ENCODE measurements around the gene TBC1D32.
"Not testable (repeated sequence)": the region's sequence is repeated elsewhere in the genome, so short reads cannot be mapped to it uniquely, and the experiment has no call there.

TBC1D32 gene

GRCh38 chr6:121223212-121223611 lies 111.1 kb downstream of the TBC1D32 start:
- in situ Hi-C loops (cut with HindIII; ENCODE audit: low sequenced_read_pairs) = no loop called here

- in situ Hi-C loops (cut with HindIII; ENCODE audit: low sequenced_read_pairs) = no loop called here
Observed at GRCh38 chr6:121222656-121223055, 111.6 kb downstream of the TBC1D32 start.

- in situ Hi-C loops (cut with HindIII; ENCODE audit: low sequenced_read_pairs) = no loop called here
Observed at GRCh38 chr6:121216928-121217327, 117.4 kb downstream of the TBC1D32 start.

GRCh38 chr6:121213341-121213740 lies 120.9 kb downstream of the TBC1D32 start:
- in situ Hi-C loops (cut with HindIII; ENCODE audit: low sequenced_read_pairs) = not testable (repeated sequence)

DNA sequence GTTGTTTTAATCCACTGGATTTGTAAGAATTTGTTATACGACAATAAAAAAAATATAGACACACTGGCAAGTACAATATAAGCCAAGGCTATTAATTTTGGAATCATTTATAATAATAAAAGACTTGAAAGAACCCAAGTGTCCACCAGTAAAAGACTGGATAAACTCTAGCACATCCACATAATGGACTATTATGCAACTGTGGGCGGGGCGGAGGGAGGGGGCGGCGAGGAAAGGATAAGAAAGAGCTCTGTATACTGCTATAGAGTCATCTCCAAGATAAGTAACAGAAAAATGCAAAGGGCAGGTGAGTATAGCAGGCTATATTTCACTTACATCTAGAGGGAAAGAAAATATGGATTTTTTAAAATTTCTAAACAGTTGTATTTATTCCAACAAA lies 123.3 kb downstream of the TBC1D32 start:
- in situ Hi-C loops (cut with HindIII; ENCODE audit: low sequenced_read_pairs) = no loop called here

DNA sequence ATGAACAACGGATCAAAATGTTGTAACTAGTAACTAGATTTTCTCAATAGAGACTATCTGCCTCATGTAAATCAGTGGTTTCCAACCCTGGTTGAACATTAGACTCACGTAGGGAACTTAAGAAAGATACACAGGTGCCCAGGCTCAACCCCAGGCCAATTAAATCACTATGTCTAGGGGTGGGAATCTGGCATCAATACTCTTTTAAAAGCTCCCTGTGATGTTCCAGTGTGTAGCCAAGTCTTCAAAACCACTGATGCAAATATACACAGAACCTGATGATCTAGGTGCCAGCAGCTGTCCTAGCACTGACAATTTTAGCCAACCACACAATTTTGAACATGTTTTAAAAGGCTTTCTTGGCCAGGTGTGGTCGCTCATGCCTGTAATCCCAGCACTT lies 128.7 kb downstream of the TBC1D32 start:
- in situ Hi-C loops (cut with HindIII; ENCODE audit: low sequenced_read_pairs) = no loop called here

DNA sequence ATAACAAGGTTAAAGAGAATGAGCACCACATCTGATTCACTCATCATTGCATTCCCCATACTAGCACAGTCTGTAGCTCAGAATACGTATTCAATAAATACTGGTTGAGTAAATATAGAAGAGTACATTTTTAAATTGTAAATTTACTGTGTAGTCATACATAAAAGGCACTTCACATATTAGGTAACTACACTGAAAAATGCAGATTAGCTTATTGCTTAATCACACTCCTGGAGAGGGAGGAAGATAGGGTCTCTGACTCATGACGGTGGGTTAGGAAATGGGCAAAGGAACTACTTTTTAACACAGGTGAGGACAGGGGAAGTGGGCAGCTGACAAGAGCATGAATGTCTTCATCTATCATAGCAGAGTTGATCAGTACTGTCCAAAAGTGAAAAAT lies 133.2 kb downstream of the TBC1D32 start:
- in situ Hi-C loops (cut with HindIII; ENCODE audit: low sequenced_read_pairs) = no loop called here

DNA sequence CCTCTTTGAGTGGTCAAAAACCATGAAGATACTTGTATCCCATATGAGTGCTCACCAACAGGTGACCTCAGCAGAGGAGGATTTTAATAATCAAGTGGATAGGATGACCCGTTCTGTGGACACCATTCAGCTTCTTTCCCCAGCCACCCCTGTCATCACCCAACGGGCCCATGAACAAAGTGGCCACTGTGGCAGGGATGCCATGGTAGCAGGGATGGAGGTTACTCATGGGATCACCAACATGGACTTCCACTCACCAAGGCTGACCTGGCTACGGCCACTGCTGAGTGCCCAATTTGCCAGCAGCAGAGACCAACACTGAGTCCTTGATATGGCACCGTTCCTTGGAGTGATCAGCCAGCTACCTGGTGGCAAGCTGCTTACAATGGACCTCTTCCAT lies 138.2 kb downstream of the TBC1D32 start:
- in situ Hi-C loops (cut with HindIII; ENCODE audit: low sequenced_read_pairs) = not testable (repeated sequence)

DNA sequence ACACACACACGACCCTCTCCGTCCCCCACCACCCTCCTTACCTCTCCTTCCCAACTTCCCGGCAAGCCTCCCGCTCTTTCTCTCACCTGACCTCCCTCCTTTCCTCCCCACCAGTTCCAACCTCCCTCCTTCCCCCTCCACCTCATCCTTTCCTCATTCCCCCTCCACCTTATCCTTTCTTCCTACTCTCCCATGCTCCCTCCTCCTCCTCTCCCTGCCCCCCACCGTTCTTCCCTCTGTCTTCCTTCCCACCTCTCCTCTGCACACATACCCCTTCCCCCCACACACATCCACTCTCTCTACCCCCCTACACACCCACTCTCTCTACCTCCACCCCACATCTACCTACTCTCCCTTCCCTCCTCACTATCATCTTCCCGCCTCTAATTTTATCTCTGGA lies 144.2 kb downstream of the TBC1D32 start:
- in situ Hi-C loops (cut with HindIII; ENCODE audit: low sequenced_read_pairs) = no loop called here

DNA sequence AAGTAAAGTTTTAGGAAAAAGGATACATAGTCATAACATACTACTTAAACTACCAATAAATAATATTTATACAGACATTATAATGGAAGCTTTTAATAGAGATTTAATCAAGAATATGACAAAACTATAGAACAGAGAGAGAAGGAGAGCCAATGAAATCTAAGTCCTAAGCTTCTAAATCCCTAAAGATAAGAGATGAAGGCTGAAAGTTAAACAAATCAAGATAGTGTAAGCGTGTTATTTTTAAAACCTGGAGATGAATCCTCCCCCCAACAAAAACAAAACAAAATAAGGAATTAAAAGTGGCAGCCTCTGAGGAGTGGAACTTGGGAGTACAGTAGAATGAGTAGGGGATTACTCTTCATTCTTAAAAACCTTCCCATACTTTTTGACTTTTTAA lies 145.9 kb downstream of the TBC1D32 start:
- in situ Hi-C loops (cut with HindIII; ENCODE audit: low sequenced_read_pairs) = no loop called here

- in situ Hi-C loops (cut with HindIII; ENCODE audit: low sequenced_read_pairs) = no loop called here
Observed at GRCh38 chr6:121187833-121188200, 146.5 kb downstream of the TBC1D32 start.

DNA sequence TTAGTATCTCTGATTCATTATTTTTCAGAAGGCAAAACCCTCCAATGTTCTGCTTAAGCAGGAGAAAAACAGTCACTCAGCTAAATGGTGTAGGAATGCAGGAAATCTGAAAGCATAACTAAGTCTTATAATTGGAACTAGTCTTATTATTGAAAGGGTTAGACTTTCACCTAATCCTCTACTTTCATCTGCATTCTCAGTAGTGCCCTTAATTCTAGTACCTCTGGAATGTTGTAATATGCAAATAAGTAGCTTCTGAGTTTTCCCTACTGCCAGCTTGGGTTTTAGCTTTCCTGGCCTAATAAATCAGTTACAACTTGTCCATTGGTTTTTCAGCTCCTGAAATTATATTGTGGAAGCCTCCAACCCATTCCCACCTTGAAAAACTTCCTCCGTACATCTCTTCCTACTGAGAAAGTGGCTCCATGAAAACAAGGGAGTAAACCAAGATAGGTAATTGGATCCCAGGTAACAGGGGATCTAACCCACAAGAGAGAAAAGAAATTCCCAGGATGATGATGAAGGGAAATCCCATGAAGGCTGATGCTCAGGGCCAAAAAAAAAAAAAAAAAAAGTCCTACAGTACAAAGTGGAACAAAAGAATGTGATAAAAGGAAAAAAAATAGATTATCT lies 147.0 kb downstream of the TBC1D32 start:
- in situ Hi-C loops (cut with HindIII; ENCODE audit: low sequenced_read_pairs) = no loop called here

GRCh38 chr6:121183742-121184141 lies 150.5 kb downstream of the TBC1D32 start:
- in situ Hi-C loops (cut with HindIII; ENCODE audit: low sequenced_read_pairs) = no loop called here

GRCh38 chr6:121175827-121176226 lies 158.5 kb downstream of the TBC1D32 start:
- in situ Hi-C loops (cut with HindIII; ENCODE audit: low sequenced_read_pairs) = no loop called here

GRCh38 chr6:121172451-121172850 lies 161.8 kb downstream of the TBC1D32 start:
- in situ Hi-C loops (cut with HindIII; ENCODE audit: low sequenced_read_pairs) = not testable (repeated sequence)

- in situ Hi-C loops (cut with HindIII; ENCODE audit: low sequenced_read_pairs) = no loop called here
Observed at GRCh38 chr6:121171879-121172278, 162.4 kb downstream of the TBC1D32 start.

DNA sequence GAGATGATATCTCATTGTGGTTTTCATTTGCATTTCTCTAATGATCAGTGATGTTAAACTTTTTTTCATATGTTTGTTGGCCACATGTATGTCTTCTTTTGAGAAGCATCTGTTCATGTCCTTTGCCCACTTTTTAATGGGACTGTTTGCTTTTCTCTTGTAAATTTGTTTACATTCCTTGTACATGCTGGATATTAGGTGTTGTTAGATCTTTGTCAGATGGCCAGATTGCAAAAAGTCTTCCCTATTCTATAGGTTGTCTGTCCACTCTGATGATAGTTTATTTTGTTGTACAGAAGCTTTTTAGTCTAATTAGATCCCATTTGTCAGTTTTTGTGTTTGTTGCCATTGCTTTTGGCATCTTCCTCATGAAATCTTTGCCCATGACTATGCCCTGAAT lies 172.4 kb downstream of the TBC1D32 start:
- in situ Hi-C loops (cut with HindIII; ENCODE audit: low sequenced_read_pairs) = no loop called here

DNA sequence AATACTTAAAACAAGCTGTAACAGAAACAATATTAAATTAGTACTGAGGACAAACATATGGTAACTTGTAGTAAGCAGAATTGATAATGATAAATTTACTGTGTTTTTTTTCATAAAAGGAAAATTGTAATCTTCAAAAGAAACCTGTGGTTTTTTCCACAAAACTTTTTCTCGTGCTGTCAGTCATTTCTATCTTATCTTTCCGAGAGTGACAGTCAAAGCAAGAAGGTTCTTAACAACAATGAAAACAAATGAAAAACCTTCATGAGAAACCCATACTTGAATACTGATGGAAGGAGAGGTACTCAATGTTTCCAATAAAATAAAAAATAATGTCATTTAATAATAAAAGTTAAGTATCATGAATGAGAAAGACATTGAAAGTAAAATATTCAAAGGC lies 174.0 kb downstream of the TBC1D32 start:
- in situ Hi-C loops (cut with HindIII; ENCODE audit: low sequenced_read_pairs) = no loop called here

GRCh38 chr6:121158891-121159290 lies 175.4 kb downstream of the TBC1D32 start:
- in situ Hi-C loops (cut with HindIII; ENCODE audit: low sequenced_read_pairs) = no loop called here

GRCh38 chr6:121158438-121158837 lies 175.8 kb downstream of the TBC1D32 start:
- in situ Hi-C loops (cut with HindIII; ENCODE audit: low sequenced_read_pairs) = no loop called here

DNA sequence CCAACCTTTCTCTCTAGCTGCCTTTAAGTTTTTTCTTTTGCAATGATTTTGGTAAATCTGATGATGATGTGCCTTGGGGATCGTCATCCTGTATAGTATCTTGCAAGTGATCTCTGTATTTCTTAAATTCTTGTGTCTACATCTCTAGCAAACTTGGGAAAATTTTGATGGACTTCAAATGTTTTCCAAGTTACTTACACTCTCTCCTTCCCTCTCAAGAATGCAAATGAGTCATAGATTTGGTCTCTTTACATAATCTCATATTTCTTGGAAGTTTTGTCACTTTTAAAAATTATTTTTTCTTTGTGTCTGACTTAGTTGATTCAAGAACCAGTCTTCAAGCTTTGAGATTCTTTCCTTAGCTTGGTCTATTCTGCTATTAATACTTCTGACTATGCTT lies 176.4 kb downstream of the TBC1D32 start:
- in situ Hi-C loops (cut with HindIII; ENCODE audit: low sequenced_read_pairs) = no loop called here

GRCh38 chr6:121143476-121143875 lies 190.8 kb downstream of the TBC1D32 start:
- in situ Hi-C loops (cut with HindIII; ENCODE audit: low sequenced_read_pairs) = no loop called here

DNA sequence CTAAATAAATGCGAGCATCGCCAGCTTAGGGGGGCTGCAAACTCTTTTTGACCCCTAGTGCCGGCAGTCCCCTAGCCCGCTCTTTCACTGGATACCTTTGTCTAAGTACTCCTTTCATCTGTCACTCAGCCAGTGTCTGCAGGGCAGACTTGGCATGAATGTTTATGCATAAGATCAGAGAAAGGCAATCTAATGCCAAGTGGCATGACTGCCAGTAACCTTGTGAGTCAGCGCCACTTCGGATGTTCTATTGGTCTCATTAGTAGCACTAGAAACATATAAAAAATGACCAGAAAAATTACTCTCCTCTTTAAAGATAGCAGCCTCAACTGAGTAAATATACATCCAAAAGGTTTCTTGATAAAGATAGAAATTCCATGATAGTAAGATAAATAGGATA lies 192.2 kb downstream of the TBC1D32 start:
- in situ Hi-C loops (cut with HindIII; ENCODE audit: low sequenced_read_pairs) = no loop called here

All from DLD1 (cell line).